Measurements from ENCODE around the gene HNRNPAB.
A peak's percentile ranks its signal among the peaks of the same experiment; 100 is the strongest.

The HNRNPAB gene

GRCh38 chr5:178210686-178211085 lies 6.4 kb downstream of the HNRNPAB start:
- DNase-seq (ENCODE audit: low read depth, low spot score): no peak
- no peak overlapping the region for H3K27ac ChIP-seq

- H3K27ac ChIP-seq: no peak overlapping the region
- DNase-seq (ENCODE audit: low read depth, low spot score): no peak
These were observed 7.0 kb downstream of the HNRNPAB start for GRCh38 chr5:178211095-178212048.

GRCh38 chr5:178212241-178213002 lies 8.1 kb downstream of the HNRNPAB start:
- no peak for DNase-seq (ENCODE audit: low read depth, low spot score)
- no peak overlapping the region for H3K27ac ChIP-seq

GRCh38 chr5:178213003-178213461 lies 8.7 kb downstream of the HNRNPAB start:
- no peak overlapping the region for H3K27ac ChIP-seq
- no peak for DNase-seq (ENCODE audit: low read depth, low spot score)

- H3K27ac ChIP-seq: no peak overlapping the region
These were observed 9.4 kb downstream of the HNRNPAB start for GRCh38 chr5:178213748-178214151.

GRCh38 chr5:178214160-178214803 lies 9.9 kb downstream of the HNRNPAB start:
- DNase-seq (ENCODE audit: low read depth, low spot score): no peak
- no peak overlapping the region for H3K27ac ChIP-seq

More at GRCh38 chr5:178213748-178214151, 9.4 kb downstream of the HNRNPAB start:
- no peak for DNase-seq (ENCODE audit: low read depth, low spot score)

- no peak for DNase-seq (ENCODE audit: low read depth, low spot score)
- peak overlapping the region; percentile 13 for H3K27ac ChIP-seq
These were observed 11.1 kb downstream of the HNRNPAB start for GRCh38 chr5:178215280-178216002.

- H3K27ac ChIP-seq: peak overlapping the region; percentile 13
- no peak for DNase-seq (ENCODE audit: low read depth, low spot score)
These were observed 11.8 kb downstream of the HNRNPAB start for GRCh38 chr5:178216088-178216534.

GRCh38 chr5:178216779-178217178 lies 12.4 kb downstream of the HNRNPAB start:
- H3K27ac ChIP-seq: no peak overlapping the region
- no peak for DNase-seq (ENCODE audit: low read depth, low spot score)

GRCh38 chr5:178218237-178218776 lies 14.0 kb downstream of the HNRNPAB start:
- H3K27ac ChIP-seq: no peak overlapping the region
- no peak for DNase-seq (ENCODE audit: low read depth, low spot score)

- no peak overlapping the region for H3K27ac ChIP-seq
- no peak for DNase-seq (ENCODE audit: low read depth, low spot score)
These were observed 14.5 kb downstream of the HNRNPAB start for GRCh38 chr5:178218827-178219226.

- H3K27ac ChIP-seq: no peak overlapping the region
- no peak for DNase-seq (ENCODE audit: low read depth, low spot score)
These were observed 16.9 kb downstream of the HNRNPAB start for GRCh38 chr5:178221282-178221681.

- H3K27ac ChIP-seq: no peak overlapping the region
- no peak for DNase-seq (ENCODE audit: low read depth, low spot score)
These were observed 17.5 kb downstream of the HNRNPAB start for GRCh38 chr5:178221853-178222252.

- H3K27ac ChIP-seq: no peak overlapping the region
- DNase-seq (ENCODE audit: low read depth, low spot score): no peak
These were observed 18.0 kb downstream of the HNRNPAB start for GRCh38 chr5:178222292-178222691.

- DNase-seq (ENCODE audit: low read depth, low spot score): no peak
- no peak overlapping the region for H3K27ac ChIP-seq
These were observed 19.0 kb downstream of the HNRNPAB start for GRCh38 chr5:178223196-178223773.

- no peak overlapping the region for H3K27ac ChIP-seq
- no peak for DNase-seq (ENCODE audit: low read depth, low spot score)
These were observed 19.5 kb downstream of the HNRNPAB start for GRCh38 chr5:178223828-178224335.

- no peak overlapping the region for H3K27ac ChIP-seq
- no peak for DNase-seq (ENCODE audit: low read depth, low spot score)
These were observed 20.1 kb downstream of the HNRNPAB start for GRCh38 chr5:178224403-178224802.

GRCh38 chr5:178225174-178225573 lies 20.8 kb downstream of the HNRNPAB start:
- DNase-seq (ENCODE audit: low read depth, low spot score): no peak
- no peak overlapping the region for H3K27ac ChIP-seq

- H3K27ac ChIP-seq: peak overlapping the region; percentile 24
- no peak for DNase-seq (ENCODE audit: low read depth, low spot score)
These were observed 22.9 kb downstream of the HNRNPAB start for GRCh38 chr5:178227138-178227659.
